H1 (cell line): Measurements from ENCODE around the gene LRBA. TPM values are rescaled to one million over a fixed set of nuclear protein-coding genes. Genes with fewer than 3 reads are reported as not detected.
A peak's percentile ranks its signal among the peaks of the same experiment; 100 is the strongest.

Source experiments
- CTCF ChIA-PET: fragments of 300-600 bp; sonication (Branson Sonifier 250); formaldehyde crosslinking; loops from one replicate; lab custom pipeline; 2021; ENCODE audit not compliant: partially characterized antibody; lab: Charles Lee
- POLR2A ChIA-PET: fragments of 300-600 bp; sonication (Branson Sonifier 250); formaldehyde crosslinking; loops from one replicate; lab custom pipeline; 2021; ENCODE audit warnings: inconsistent platforms; ENCODE audit not compliant: partially characterized antibody; lab: Charles Lee
- DNase-seq, 2 experiments: peaks; one replicate each; pipeline versions ENCODE4 v3.0.0 to v3.0.0-alpha.2; 2010 to 2022; ENCODE audit warnings: low spot score in 2 of 2, low read depth in 1 of 2, mixed read lengths in 1 of 2
- FAIRE-seq: peaks from 2 replicates; lab custom pipeline; 2011; peaks lifted over from hg19 to GRCh38; lab: Jason Lieb, UNC
- H2AFZ ChIP-seq: 2 replicates; pipeline ENCODE4 v1.8.1; 2012; ENCODE audit warnings: low read length, inconsistent platforms
- H2AK5ac ChIP-seq: 2 replicates; pipeline ENCODE4 v1.6.1; 2013; ENCODE audit warnings: low read depth, low read length
- H2BK120ac ChIP-seq: replicated peaks from 2 replicates; pipeline ENCODE3; 2013; ENCODE audit warnings: low read depth, low read length, inconsistent platforms
- H2BK12ac ChIP-seq: 2 replicates; pipeline ENCODE4 v1.6.1; 2013; ENCODE audit warnings: low read depth, low read length
- H2BK15ac ChIP-seq: 2 replicates; pipeline ENCODE4 v1.6.1; 2013; ENCODE audit warnings: low read length
- H2BK20ac ChIP-seq: 2 replicates; pipeline ENCODE4 v1.6.1; 2013; ENCODE audit warnings: low read length
- H2BK5ac ChIP-seq: 2 replicates; pipeline ENCODE4 v1.6.1; 2013; ENCODE audit warnings: low read depth, low read length
- H3K14ac ChIP-seq: 2 replicates; pipeline ENCODE4 v1.6.1; 2013; ENCODE audit warnings: inconsistent platforms; ENCODE audit not compliant: insufficient read length
- H3K18ac ChIP-seq: 2 replicates; pipeline ENCODE4 v1.6.1; 2013; ENCODE audit warnings: low read length; ENCODE audit errors: extremely low read depth
- H3K23ac ChIP-seq: 2 replicates; pipeline ENCODE4 v1.6.1; 2013; ENCODE audit warnings: inconsistent platforms; ENCODE audit not compliant: insufficient read length
- H3K23me2 ChIP-seq: 2 replicates; pipeline ENCODE4 v1.6.1; 2013; ENCODE audit warnings: low read depth, low read length
- H3K27ac ChIP-seq: 2 replicates; pipeline ENCODE4 v1.6.1; 2011; ENCODE audit warnings: low read depth, low read length, inconsistent platforms
- H3K27me3 ChIP-seq, 4 experiments: replicated peaks in 1 of 4; 1 replicate in 1 of 4; 2 replicates in 3 of 4; pipeline versions ENCODE4 v1.6.1 to v1.8.1; 2011 to 2013; ENCODE audit warnings: low read length in 3 of 4, mild to moderate bottlenecking in 3 of 4, inconsistent platforms in 2 of 4, mixed read lengths in 2 of 4, moderate library complexity in 1 of 4; ENCODE audit not compliant: control insufficient read depth in 3 of 4, insufficient read depth in 3 of 4; ENCODE audit errors: extremely low read depth in 1 of 4
- H3K36me3 ChIP-seq, 4 experiments: 2 replicates each; pipeline versions ENCODE4 v1.6.1 to v1.8.1; 2011 to 2013; ENCODE audit warnings: mild to moderate bottlenecking in 4 of 4, low read length in 3 of 4, moderate library complexity in 2 of 4, control low read depth in 1 of 4, inconsistent platforms in 1 of 4; ENCODE audit not compliant: insufficient read depth in 4 of 4, control insufficient read depth in 2 of 4
- H3K4ac ChIP-seq: replicated peaks from 2 replicates; pipeline ENCODE3; 2013; ENCODE audit warnings: low read length, low read depth, mixed read lengths, inconsistent platforms; ENCODE audit not compliant: insufficient read length
- H3K4me1 ChIP-seq, 4 experiments: replicated peaks in 1 of 4; 1 replicate in 1 of 4; 2 replicates in 3 of 4; pipeline versions ENCODE4 v1.6.1 to v1.8.1; 2011 to 2013; ENCODE audit warnings: low read length in 3 of 4, inconsistent platforms in 2 of 4, mixed read lengths in 1 of 4; ENCODE audit not compliant: insufficient read depth in 4 of 4, control insufficient read depth in 3 of 4
- H3K4me2 ChIP-seq, 2 experiments: 2 replicates each; pipeline versions ENCODE4 v1.6.1 to v1.8.1; 2011 to 2013; ENCODE audit warnings: low read depth in 2 of 2, low read length in 2 of 2, control low read depth in 1 of 2, inconsistent platforms in 1 of 2, mild to moderate bottlenecking in 1 of 2; ENCODE audit not compliant: insufficient read depth in 1 of 2
- H3K4me3 ChIP-seq, 4 experiments: fragments of 200-600, 300-600 bp in 1 of 4; sonication (generic), shearing (Covaris generic), sonication (Bioruptor Twin) in 1 of 4; 2 replicates each; pipeline versions ENCODE4 v1.5.1 to v1.8.1; 2011 to 2016; ENCODE audit warnings: low read length in 4 of 4, low read depth in 3 of 4, control low read depth in 2 of 4, inconsistent platforms in 2 of 4, mild to moderate bottlenecking in 2 of 4, mixed read lengths in 1 of 4, moderate library complexity in 1 of 4; ENCODE audit not compliant: insufficient read depth in 2 of 4; ENCODE audit errors: extremely low read depth in 1 of 4
- H3K56ac ChIP-seq: replicated peaks from 2 replicates; pipeline ENCODE3; 2013; ENCODE audit warnings: low read depth, mild to moderate bottlenecking, mixed read lengths, low read length, inconsistent platforms; ENCODE audit not compliant: insufficient read length
- H3K79me1 ChIP-seq: 2 replicates; pipeline ENCODE4 v1.6.1; 2013; ENCODE audit warnings: low read depth, low read length, control low read depth
- H3K79me2 ChIP-seq, 2 experiments: 2 replicates each; pipeline versions ENCODE4 v1.6.1 to v1.8.1; 2012 to 2013; ENCODE audit warnings: low read length in 2 of 2, mild to moderate bottlenecking in 2 of 2, inconsistent platforms in 1 of 2; ENCODE audit not compliant: insufficient read depth in 2 of 2, control insufficient read depth in 1 of 2
- H3K9ac ChIP-seq, 4 experiments: replicated peaks in 1 of 4; 1 replicate in 1 of 4; 2 replicates in 3 of 4; pipeline versions ENCODE4 v1.6.1 to v1.8.1; 2011 to 2013; ENCODE audit warnings: low read depth in 3 of 4, low read length in 3 of 4, control low read depth in 2 of 4, mild to moderate bottlenecking in 2 of 4, moderate library complexity in 2 of 4, inconsistent platforms in 1 of 4; ENCODE audit errors: extremely low read depth in 1 of 4
- H3K9me3 ChIP-seq, 2 experiments: 2 replicates each; pipeline versions ENCODE4 v1.6.1 to v1.8.1; 2012 to 2013; ENCODE audit warnings: mild to moderate bottlenecking in 2 of 2, moderate library complexity in 2 of 2, control low read depth in 1 of 2, inconsistent platforms in 1 of 2, low read depth in 1 of 2, low read length in 1 of 2, mixed read lengths in 1 of 2; ENCODE audit not compliant: insufficient read depth in 2 of 2
- H4K20me1 ChIP-seq, 2 experiments: replicated peaks in 1 of 2; 2 replicates each; pipeline versions ENCODE3 to v1.8.1; 2011 to 2013; ENCODE audit warnings: inconsistent platforms in 2 of 2, low read length in 2 of 2, mild to moderate bottlenecking in 1 of 2; ENCODE audit not compliant: insufficient read depth in 2 of 2, control insufficient read depth in 1 of 2
- H4K5ac ChIP-seq: 2 replicates; pipeline ENCODE4 v1.6.1; 2013; ENCODE audit warnings: low read length, low read depth, mixed read lengths, inconsistent platforms; ENCODE audit not compliant: insufficient read length
- H4K8ac ChIP-seq: 2 replicates; pipeline ENCODE4 v1.8.0; 2013; ENCODE audit warnings: mild to moderate bottlenecking, moderate library complexity, low read length, inconsistent platforms; ENCODE audit not compliant: insufficient read depth; ENCODE audit errors: extremely low read depth
- H4K91ac ChIP-seq: replicated peaks from 2 replicates; pipeline ENCODE3; 2013; ENCODE audit warnings: low read length, mixed read lengths, inconsistent platforms; ENCODE audit not compliant: insufficient read length
- ASH2L ChIP-seq: fragments of 200-600, 300-600 bp; sonication (generic); IDR thresholded peaks from one replicate; pipeline ENCODE4 v1.7.1; 2017; ENCODE audit warnings: low read length
- CTCF ChIP-seq, 3 experiments: IDR thresholded peaks; 1 replicate in 2 of 3; 2 replicates in 1 of 3; pipeline versions ENCODE4 v1.5.1 to v1.6.1; 2011; ENCODE audit warnings: low read length in 3 of 3, mild to moderate bottlenecking in 3 of 3, inconsistent platforms in 2 of 3, low read depth in 1 of 3, moderate library complexity in 1 of 3; ENCODE audit not compliant: insufficient read depth in 1 of 3; ENCODE audit errors: control extremely low read depth in 1 of 3
- RAD21 ChIP-seq, 2 experiments: IDR thresholded peaks in 1 of 2; conservative IDR thresholded peaks in 1 of 2; 2 replicates each; pipeline ENCODE4 v1.6.1; 2011; ENCODE audit warnings: low read depth in 2 of 2, low read length in 2 of 2, improper control_type of control experiment in 1 of 2, inconsistent platforms in 1 of 2, mild to moderate bottlenecking in 1 of 2, moderate library complexity in 1 of 2
- WGBS, 2 experiments: shearing (Covaris generic) in 1 of 2; methylation state at CpG; one replicate each; pipeline versions ENCODE4 v1.1.6 to v1.1.7; 2013 to 2015; ENCODE audit warnings: low lambda C conversion rate in 2 of 2, mixed read lengths in 2 of 2, inconsistent platforms in 1 of 2, low coverage in 1 of 2, missing lambda C conversion rate in 1 of 2; ENCODE audit not compliant: insufficient replicate concordance in 2 of 2, insufficient coverage in 1 of 2, insufficient read length in 1 of 2; ENCODE audit errors: extremely low coverage in 1 of 2, missing lambda C conversion rate in 1 of 2; 5-methylcytosine and 5-hydroxymethylcytosine counted together
- polyA plus RNA-seq, 7 experiments: library from polyadenylated mRNA; depleted of rRNA in 3 of 7; stranded (reverse) in 5 of 7; unstranded in 2 of 7; fragments of >200 nt in 5 of 7; fragments of 200-250 nt in 2 of 7; gene quantifications; 1 replicate in 5 of 7; 2 replicates in 1 of 7; 4 replicates in 1 of 7; pipeline versions ENCODE4 v1.2.1 to v1.2.3, GENCODE V29; 2011 to 2013; ENCODE audit warnings: missing spikeins in 2 of 7, mixed read lengths in 2 of 7
- total RNA-seq: library from RNA; stranded (reverse); fragmentation: NEBNext Ultra II Directional; extraction: Animal tissue kit (Norgen Biotek cat#: 25700); gene quantifications from 2 replicates; pipeline ENCODE4 v1.2.1, GENCODE V29; 2021

Gene LRBA
- total and polyA plus RNA-seq, 2 of the 8 experiments (the other 6 are each of a cell fraction or from before 2014, with no cell fraction given) = 54.6 to 83.2 TPM

- DNase-seq (no peak), FAIRE-seq (no peak)
- Histone ChIP-seq H3K27ac (no peak overlapping the region), H3K4me3 (no peak overlapping the region), H4K5ac (no peak overlapping the region), H4K8ac (no peak overlapping the region), H3K4ac (no peak overlapping the region), H3K79me2 (no peaks in the 10 kb centered on the region), H3K79me1 (no peaks in the 10 kb centered on the region), H3K4me2 (no peak overlapping the region), H3K23ac (no peak overlapping the region), H2BK5ac (no peak overlapping the region), H3K14ac (no peak overlapping the region), H2AK5ac (no peak overlapping the region), H3K56ac (no peak overlapping the region), H2BK120ac (no peak overlapping the region), H3K9ac (no peak overlapping the region), H3K4me1 (no peaks in the 10 kb centered on the region), H3K18ac (no peak overlapping the region), H2BK15ac (no peak overlapping the region), H4K91ac (no peak overlapping the region), H2AFZ (no peak overlapping the region), H2BK12ac (no peak overlapping the region), H3K9me3 (no peaks in the 10 kb centered on the region), H2BK20ac (no peak overlapping the region), H4K20me1 (no peaks in the 10 kb centered on the region), H3K27me3 (no peaks in the 10 kb centered on the region), H3K23me2 (no peaks in the 10 kb centered on the region), H3K36me3 (no peaks in the 10 kb centered on the region; a peak in 1 of 8 replicates)
- peak in 2 of 3 experiments; percentile 33 to 48; a peak in 2 of 4 replicates for TF ChIP-seq CTCF (IDR thresholded peaks at IDR 0.05; ENCODE audit: control extremely low read depth in 1 of 3, insufficient read depth in 1 of 3, low read depth in 1 of 3, low read length in 3 of 3)
- peak; percentile 46 to 55 for TF ChIP-seq RAD21 (IDR thresholded peaks at IDR 0.05 in 1 of 2, conservative IDR thresholded peaks at IDR 0.05 in 1 of 2; ENCODE audit: low read depth in 2 of 2, low read length in 2 of 2)
- TF ChIP-seq ASH2L = no peak
- POLR2A ChIA-PET = no interaction called here
- 83% methylated on average over 2 of the region's 2 CpGs; no CpG with 5 or more reads in 1 of the 2 experiments for WGBS, 2 experiments
- CTCF ChIA-PET = interaction anchor here (0.7 to 2.1 kb wide), 11 partner anchors 8 to 385 kb away, joined by 3 to 6 read pairs (median 3); no protein-coding TSS in a partner anchor
Observed at GRCh38 chr4:150799207-150799606, 215.9 kb downstream of the LRBA start.
